ENCODE data around the gene CLEC4M.
"Not testable (repeated sequence)": the region's sequence is repeated elsewhere in the genome, so short reads cannot be mapped to it uniquely, and the experiment has no call there.

Gene CLEC4M

DNA sequence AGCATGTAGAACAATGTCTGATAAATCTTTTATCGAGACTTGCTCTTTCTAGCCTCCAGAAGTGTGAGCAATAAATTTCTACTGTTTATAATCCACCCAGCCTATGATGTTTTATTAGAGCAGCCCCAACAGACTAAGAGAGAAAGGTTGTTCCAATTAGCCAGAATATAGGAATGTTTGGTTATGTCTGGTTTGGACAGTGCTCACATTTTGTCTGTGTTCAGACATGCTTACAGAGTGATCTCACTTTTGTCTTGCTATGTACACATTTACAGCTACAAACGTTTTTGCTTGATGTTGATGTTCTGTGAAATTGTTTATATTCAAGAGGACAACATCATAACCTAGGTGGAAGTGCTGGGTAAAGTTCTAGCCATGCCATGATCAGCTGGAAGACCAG is 48.9 kb downstream of the CLEC4M start:
- TF ChIP-seq SUZ12 (IDR thresholded peaks at IDR 0.05; ENCODE audit: extremely low read depth, insufficient read depth, insufficient read length) (no peak), ZNF274 (IDR thresholded peaks at IDR 0.05; ENCODE audit: low read depth, low read length) (no peak), YY1 (IDR thresholded peaks at IDR 0.05; ENCODE audit: insufficient read depth, insufficient read length) (no peak)
- Histone ChIP-seq H3K4me1 (ENCODE audit: insufficient read depth, insufficient read length) (no peaks in the 10 kb centered on the region), H3K9ac (ENCODE audit: insufficient read length, low read depth) (no peak overlapping the region), H3K27me3 (ENCODE audit: insufficient read depth, insufficient read length) (no peaks in the 10 kb centered on the region), H3K36me3 (ENCODE audit: insufficient read depth, insufficient read length, low read length) (no peaks in the 10 kb centered on the region), H3K9me3 (ENCODE audit: insufficient read depth, low read length) (peaks cover 10% of the 10 kb centered on the region; the same call in 1 of the 2 replicates), H3K4me3 (ENCODE audit: insufficient read length, low read depth) (no peak overlapping the region)
- DNase-seq (ENCODE audit: low read depth, low spot score), result no peak

DNA sequence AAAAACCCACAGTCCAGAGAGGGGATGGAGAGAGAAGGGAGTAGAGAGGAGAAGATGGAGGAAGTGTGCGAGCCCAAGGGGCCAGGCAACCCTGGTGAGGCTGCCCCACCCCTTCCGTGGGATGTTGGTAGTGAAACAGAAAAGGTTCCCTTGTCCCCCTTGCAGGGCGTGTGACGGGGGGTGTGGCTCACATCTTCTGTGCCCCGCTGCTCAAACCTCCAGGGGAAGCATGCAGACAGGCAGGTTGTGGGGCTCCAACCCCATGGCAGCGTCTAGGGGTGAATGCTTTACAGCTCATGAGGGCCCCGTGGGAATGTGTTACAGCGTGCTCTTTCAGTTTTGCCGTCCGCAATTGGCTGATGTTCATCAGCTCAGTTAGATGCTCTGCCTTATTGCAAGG is 52.3 kb downstream of the CLEC4M start:
- no peak overlapping the region for H3K4me3 ChIP-seq (ENCODE audit: insufficient read length, low read depth)
- peaks cover 24% of the 10 kb centered on the region; the same call in 1 of the 2 replicates for H3K9me3 ChIP-seq (ENCODE audit: insufficient read depth, low read length)
- no peaks in the 10 kb centered on the region for H3K4me1 ChIP-seq (ENCODE audit: insufficient read depth, insufficient read length)
- no peaks in the 10 kb centered on the region for H3K36me3 ChIP-seq (ENCODE audit: insufficient read depth, insufficient read length, low read length)
- no peak for TF ChIP-seq ZNF274 (IDR thresholded peaks at IDR 0.05; ENCODE audit: low read depth, low read length)
- TF ChIP-seq YY1 (IDR thresholded peaks at IDR 0.05; ENCODE audit: insufficient read depth, insufficient read length), result no peak
- TF ChIP-seq SUZ12 (IDR thresholded peaks at IDR 0.05; ENCODE audit: extremely low read depth, insufficient read depth, insufficient read length), result no peak
- H3K9ac ChIP-seq (ENCODE audit: insufficient read length, low read depth), result no peak overlapping the region
- no peak for DNase-seq (ENCODE audit: low read depth, low spot score)
- no peaks in the 10 kb centered on the region for H3K27me3 ChIP-seq (ENCODE audit: insufficient read depth, insufficient read length)

DNA sequence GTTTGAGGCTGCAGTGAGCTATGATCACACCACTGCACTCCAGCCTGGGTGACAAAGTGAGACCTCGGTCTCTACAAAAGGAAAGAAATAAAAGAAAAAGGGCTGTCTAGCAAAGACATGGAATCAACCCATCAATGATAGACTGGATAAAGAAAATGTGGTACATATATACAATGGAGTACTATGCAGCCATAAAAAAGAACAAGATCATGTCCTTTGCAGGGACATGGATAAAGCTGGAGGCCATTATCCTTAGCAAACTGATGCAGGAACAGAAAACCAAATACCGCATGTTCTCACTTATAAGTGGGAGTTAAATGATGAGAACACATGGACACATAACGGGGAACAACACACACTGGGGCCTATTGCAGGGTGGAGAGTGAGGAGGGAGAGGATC is 53.0 kb downstream of the CLEC4M start:
- not testable (repeated sequence) for H3K4me1 ChIP-seq (ENCODE audit: insufficient read depth, insufficient read length); H3K9ac ChIP-seq (ENCODE audit: insufficient read length, low read depth); DNase-seq (ENCODE audit: low read depth, low spot score)

DNA sequence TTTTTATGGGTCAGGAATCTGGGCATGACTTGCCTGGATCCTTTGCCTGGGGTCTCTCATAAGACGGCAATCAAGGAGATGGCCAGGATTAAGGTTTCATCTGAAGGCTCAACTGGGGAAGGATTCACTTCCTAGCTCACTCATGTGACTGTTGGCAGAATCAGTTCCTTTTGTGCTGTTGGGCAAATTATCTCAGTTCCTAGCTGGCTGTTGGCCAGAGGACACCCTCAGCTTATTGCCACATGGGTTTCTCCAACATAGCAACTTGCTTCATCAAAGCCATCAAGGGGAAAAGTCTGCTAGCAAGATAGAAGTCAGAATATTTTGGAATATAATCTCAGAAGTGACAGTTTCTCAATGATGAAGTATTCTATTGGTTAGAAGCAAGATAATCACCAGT is 54.8 kb downstream of the CLEC4M start:
- no peaks in the 10 kb centered on the region for H3K36me3 ChIP-seq (ENCODE audit: insufficient read depth, insufficient read length, low read length)
- no peak for DNase-seq (ENCODE audit: low read depth, low spot score)

More for the DNA sequence above, 53.0 kb downstream of the CLEC4M start:
- not testable (repeated sequence) for H3K4me3 ChIP-seq (ENCODE audit: insufficient read length, low read depth); H3K27me3 ChIP-seq (ENCODE audit: insufficient read depth, insufficient read length); H3K36me3 ChIP-seq (ENCODE audit: insufficient read depth, insufficient read length, low read length)
- H3K9me3 ChIP-seq (ENCODE audit: insufficient read depth, low read length), result peaks cover 20% of the 10 kb centered on the region; the same call in 1 of the 2 replicates

DNA sequence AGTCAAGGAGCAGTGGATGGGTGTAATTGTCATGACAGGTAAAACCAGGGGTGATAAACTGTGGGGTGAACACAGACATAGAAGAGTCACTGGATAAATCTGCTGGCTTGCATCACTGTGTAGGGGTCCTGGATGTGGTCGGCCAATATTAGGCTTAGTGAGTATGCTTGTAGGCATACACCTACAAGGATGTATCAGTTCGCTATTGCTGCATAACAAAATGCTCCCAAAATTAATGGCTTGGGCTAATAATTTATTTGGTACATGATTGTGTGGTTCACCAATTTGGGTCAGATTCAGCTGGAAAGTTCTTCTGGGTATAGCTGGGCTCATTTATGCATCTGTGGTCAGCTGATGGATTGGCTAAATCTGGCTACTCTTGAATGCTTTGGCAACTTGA is 55.8 kb downstream of the CLEC4M start:
- Histone ChIP-seq H3K36me3 (ENCODE audit: insufficient read depth, insufficient read length, low read length) (no peaks in the 10 kb centered on the region), H3K9ac (ENCODE audit: insufficient read length, low read depth) (no peak overlapping the region), H3K27me3 (ENCODE audit: insufficient read depth, insufficient read length) (no peaks in the 10 kb centered on the region), H3K4me3 (ENCODE audit: insufficient read length, low read depth) (no peak overlapping the region), H3K4me1 (ENCODE audit: insufficient read depth, insufficient read length) (no peaks in the 10 kb centered on the region), H3K9me3 (ENCODE audit: insufficient read depth, low read length) (peaks cover 14% of the 10 kb centered on the region; the same call in 1 of the 2 replicates)
- DNase-seq (ENCODE audit: low read depth, low spot score), result no peak
- TF ChIP-seq ZNF274 (IDR thresholded peaks at IDR 0.05; ENCODE audit: low read depth, low read length) (no peak), YY1 (IDR thresholded peaks at IDR 0.05; ENCODE audit: insufficient read depth, insufficient read length) (no peak), SUZ12 (IDR thresholded peaks at IDR 0.05; ENCODE audit: extremely low read depth, insufficient read depth, insufficient read length) (no peak)

More for the DNA sequence above, 54.8 kb downstream of the CLEC4M start:
- Histone ChIP-seq H3K9ac (ENCODE audit: insufficient read length, low read depth) (no peak overlapping the region), H3K4me1 (ENCODE audit: insufficient read depth, insufficient read length) (no peaks in the 10 kb centered on the region), H3K4me3 (ENCODE audit: insufficient read length, low read depth) (no peak overlapping the region), H3K9me3 (ENCODE audit: insufficient read depth, low read length) (peaks cover 14% of the 10 kb centered on the region; the same call in 1 of the 2 replicates), H3K27me3 (ENCODE audit: insufficient read depth, insufficient read length) (no peaks in the 10 kb centered on the region)
- no peak for TF ChIP-seq SUZ12 (IDR thresholded peaks at IDR 0.05; ENCODE audit: extremely low read depth, insufficient read depth, insufficient read length)
- TF ChIP-seq ZNF274 (IDR thresholded peaks at IDR 0.05; ENCODE audit: low read depth, low read length), result no peak
- TF ChIP-seq YY1 (IDR thresholded peaks at IDR 0.05; ENCODE audit: insufficient read depth, insufficient read length), result no peak

Measured in NT2/D1 (cell line).